GM23248 (cell line): Measurements from ENCODE around the gene PCED1B.

Experiments used
- EZH2 ChIP-seq: fragments of 200-600 bp; sonication (generic); IDR thresholded peaks from 2 replicates; pipeline ENCODE4 v1.6.1; 2018; ENCODE audit warnings: antibody characterized with exemption, mild to moderate bottlenecking; ENCODE audit not compliant: insufficient read depth, poor library complexity, severe bottlenecking
- EZH2phosphoT487 ChIP-seq: fragments of 200-600 bp; sonication (generic); IDR thresholded peaks from 2 replicates; pipeline ENCODE4 v1.6.1; 2018; ENCODE audit warnings: antibody characterized with exemption, moderate library complexity, mild to moderate bottlenecking, low read depth; ENCODE audit not compliant: insufficient read depth

DNA sequence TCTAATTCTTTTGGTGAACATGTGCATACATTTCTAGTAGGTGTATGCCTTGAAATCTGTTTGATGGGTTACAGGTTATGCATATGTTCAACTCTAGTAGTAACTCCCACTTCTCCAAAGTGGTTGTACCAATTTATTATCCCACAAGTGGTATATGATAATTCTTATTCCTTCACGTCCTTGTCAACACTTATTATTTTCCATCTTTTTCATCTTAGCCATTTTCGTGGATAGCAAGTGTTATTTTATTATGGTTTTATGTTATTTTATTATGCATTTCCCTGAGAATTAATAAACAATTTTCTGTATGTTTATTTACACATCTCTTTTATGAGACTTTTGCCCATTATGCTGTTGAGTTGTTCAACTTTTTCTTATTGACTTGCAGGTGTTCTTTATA, 11.6 kb downstream of the PCED1B start:
- TF ChIP-seq EZH2 (no peak), EZH2phosphoT487 (no peak)
